Measurements from ENCODE around the gene PRLHR. TPM values are rescaled to one million over a fixed set of nuclear protein-coding genes. Genes with fewer than 3 reads are reported as not detected.

PRLHR gene
- total RNA-seq, 1 experiment from 2014 or later, result not detected

- no peak for TF ChIP-seq OVOL2 (CRISPR knock-in tag; IDR thresholded peaks at IDR 0.05; ENCODE audit: borderline replicate concordance)
- TF ChIP-seq FOXP1 (CRISPR knock-in tag; IDR thresholded peaks at IDR 0.05; ENCODE audit: borderline replicate concordance), result no peak
- no peak for TF ChIP-seq ATF1 (CRISPR knock-in tag; IDR thresholded peaks at IDR 0.05)
- TF ChIP-seq ZNF121 (CRISPR knock-in tag; IDR thresholded peaks at IDR 0.05), result no peak
These were observed 12.9 kb downstream of the PRLHR start (continued) for GRCh38 chr10:118582511-118582910.

DNA sequence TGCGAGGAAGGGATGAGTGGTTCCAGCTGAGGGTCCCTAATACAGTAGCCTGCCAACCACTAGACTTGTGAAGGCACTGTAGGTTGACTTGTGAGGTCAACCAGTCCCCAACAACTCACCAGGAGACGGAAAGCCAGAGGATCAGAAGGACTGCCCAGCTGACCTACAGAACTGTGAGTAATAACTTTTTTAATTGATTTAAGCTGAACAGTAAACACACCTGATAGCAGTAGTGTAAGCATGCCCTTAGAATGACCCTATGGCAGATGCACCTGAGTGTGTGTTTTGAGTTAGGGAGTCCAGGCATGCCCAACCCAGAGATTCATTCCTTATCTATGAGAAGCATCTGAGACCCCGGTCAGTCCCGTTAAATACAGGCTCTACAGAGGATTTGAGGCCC lies 14.1 kb downstream of the PRLHR start:
- TF ChIP-seq ATF3 (CRISPR knock-in tag; conservative IDR thresholded peaks at IDR 0.05) (no peak), NR1H2 (CRISPR knock-in tag; IDR thresholded peaks at IDR 0.05) (no peak), CREM (CRISPR knock-in tag; IDR thresholded peaks at IDR 0.05) (no peak)
- TF ChIP-seq, protein P1, sequence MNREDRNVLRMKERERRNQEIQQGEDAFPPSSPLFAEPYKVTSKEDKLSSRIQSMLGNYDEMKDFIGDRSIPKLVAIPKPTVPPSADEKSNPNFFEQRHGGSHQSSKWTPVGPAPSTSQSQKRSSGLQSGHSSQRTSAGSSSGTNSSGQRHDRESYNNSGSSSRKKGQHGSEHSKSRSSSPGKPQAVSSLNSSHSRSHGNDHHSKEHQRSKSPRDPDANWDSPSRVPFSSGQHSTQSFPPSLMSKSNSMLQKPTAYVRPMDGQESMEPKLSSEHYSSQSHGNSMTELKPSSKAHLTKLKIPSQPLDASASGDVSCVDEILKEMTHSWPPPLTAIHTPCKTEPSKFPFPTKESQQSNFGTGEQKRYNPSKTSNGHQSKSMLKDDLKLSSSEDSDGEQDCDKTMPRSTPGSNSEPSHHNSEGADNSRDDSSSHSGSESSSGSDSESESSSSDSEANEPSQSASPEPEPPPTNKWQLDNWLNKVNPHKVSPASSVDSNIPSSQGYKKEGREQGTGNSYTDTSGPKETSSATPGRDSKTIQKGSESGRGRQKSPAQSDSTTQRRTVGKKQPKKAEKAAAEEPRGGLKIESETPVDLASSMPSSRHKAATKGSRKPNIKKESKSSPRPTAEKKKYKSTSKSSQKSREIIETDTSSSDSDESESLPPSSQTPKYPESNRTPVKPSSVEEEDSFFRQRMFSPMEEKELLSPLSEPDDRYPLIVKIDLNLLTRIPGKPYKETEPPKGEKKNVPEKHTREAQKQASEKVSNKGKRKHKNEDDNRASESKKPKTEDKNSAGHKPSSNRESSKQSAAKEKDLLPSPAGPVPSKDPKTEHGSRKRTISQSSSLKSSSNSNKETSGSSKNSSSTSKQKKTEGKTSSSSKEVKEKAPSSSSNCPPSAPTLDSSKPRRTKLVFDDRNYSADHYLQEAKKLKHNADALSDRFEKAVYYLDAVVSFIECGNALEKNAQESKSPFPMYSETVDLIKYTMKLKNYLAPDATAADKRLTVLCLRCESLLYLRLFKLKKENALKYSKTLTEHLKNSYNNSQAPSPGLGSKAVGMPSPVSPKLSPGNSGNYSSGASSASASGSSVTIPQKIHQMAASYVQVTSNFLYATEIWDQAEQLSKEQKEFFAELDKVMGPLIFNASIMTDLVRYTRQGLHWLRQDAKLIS (CRISPR knock-in tag; IDR thresholded peaks at IDR 0.05; ENCODE audit: borderline replicate concordance), result no peak
- Mint-ChIP-seq H3K4me3 (no peak overlapping the region), H3K27me3 (ENCODE audit: low read depth) (peaks cover under 1% of the 10 kb centered on the region; the same call in 1 of the 2 replicates), H3K36me3 (no peaks in the 10 kb centered on the region), H3K9me3 (peaks cover 4% of the 10 kb centered on the region; the same call in 1 of the 2 replicates), H3K27ac (no peak overlapping the region), H3K4me1 (no peaks in the 10 kb centered on the region)
- DNase-seq (ENCODE audit: low spot score) (no peak), ATAC-seq (no peak)
- ChIA-PET CTCF (interaction anchor here (1.0 to 1.2 kb wide), 2 partner anchors 13 kb away, joined by 4 read pairs; no protein-coding TSS in a partner anchor), POLR2A (no interaction called here)

DNA sequence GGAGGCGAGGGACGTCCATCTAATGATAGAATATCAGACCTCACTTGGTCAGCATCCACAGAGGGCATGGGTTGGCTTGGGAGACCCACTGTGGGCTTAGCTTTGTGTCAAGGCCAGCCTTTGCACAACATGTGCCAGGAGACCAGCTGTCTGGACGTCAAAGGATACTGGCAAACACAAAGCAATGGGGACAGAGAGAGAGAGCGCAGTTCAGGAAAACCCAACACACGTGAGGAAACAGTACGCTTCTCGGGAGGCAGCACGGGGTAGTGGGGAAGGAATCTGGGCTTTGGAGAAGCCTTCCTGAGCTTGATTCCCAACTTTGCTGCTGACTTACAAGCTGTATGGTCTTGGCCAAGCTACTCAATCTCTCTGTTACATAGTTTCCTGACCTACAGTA lies 14.7 kb downstream of the PRLHR start:
- H3K36me3 Mint-ChIP-seq, result no peaks in the 10 kb centered on the region
- no peak for ATAC-seq
- ChIA-PET POLR2A (no interaction called here), CTCF (interaction anchor here (1.0 to 1.2 kb wide), 2 partner anchors 12 to 13 kb away, joined by 4 read pairs; no protein-coding TSS in a partner anchor)
- no peak overlapping the region for H3K27ac Mint-ChIP-seq
- no peak for DNase-seq (ENCODE audit: low spot score)
- H3K4me3 Mint-ChIP-seq, result no peak overlapping the region
- peaks cover 2% of the 10 kb centered on the region; the same call in 1 of the 2 replicates for H3K27me3 Mint-ChIP-seq (ENCODE audit: low read depth)
- no peak for TF ChIP-seq NR2C2 (CRISPR knock-in tag; IDR thresholded peaks at IDR 0.05)
- H3K4me1 Mint-ChIP-seq, result no peaks in the 10 kb centered on the region
- peaks cover 4% of the 10 kb centered on the region; the same call in 1 of the 2 replicates for H3K9me3 Mint-ChIP-seq

- Mint-ChIP-seq H3K27me3 (ENCODE audit: low read depth) (peaks cover 5% of the 10 kb centered on the region; the same call in 1 of the 2 replicates), H3K4me1 (no peaks in the 10 kb centered on the region), H3K27ac (no peak overlapping the region), H3K36me3 (no peaks in the 10 kb centered on the region), H3K9me3 (no peaks in the 10 kb centered on the region), H3K4me3 (no peak overlapping the region)
- ATAC-seq (no peak), DNase-seq (ENCODE audit: low spot score) (no peak)
- CTCF ChIA-PET, result interaction anchor here (1.3 to 2.0 kb wide), 2 partner anchors 9 to 21 kb away, joined by 5 to 7 read pairs; no protein-coding TSS in a partner anchor
- POLR2A ChIA-PET, result no interaction called here
- TF ChIP-seq GTF2I (CRISPR knock-in tag; conservative IDR thresholded peaks at IDR 0.05) (no peak), AR (CRISPR knock-in tag; IDR thresholded peaks at IDR 0.05) (no peak), ZNF512 (CRISPR knock-in tag; IDR thresholded peaks at IDR 0.05; ENCODE audit: borderline replicate concordance) (no peak)
- TF ChIP-seq, protein P2, sequence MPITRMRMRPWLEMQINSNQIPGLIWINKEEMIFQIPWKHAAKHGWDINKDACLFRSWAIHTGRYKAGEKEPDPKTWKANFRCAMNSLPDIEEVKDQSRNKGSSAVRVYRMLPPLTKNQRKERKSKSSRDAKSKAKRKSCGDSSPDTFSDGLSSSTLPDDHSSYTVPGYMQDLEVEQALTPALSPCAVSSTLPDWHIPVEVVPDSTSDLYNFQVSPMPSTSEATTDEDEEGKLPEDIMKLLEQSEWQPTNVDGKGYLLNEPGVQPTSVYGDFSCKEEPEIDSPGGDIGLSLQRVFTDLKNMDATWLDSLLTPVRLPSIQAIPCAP (CRISPR knock-in tag; IDR thresholded peaks at IDR 0.05), result no peak
- TF ChIP-seq, protein P1 (CRISPR knock-in tag; IDR thresholded peaks at IDR 0.05; ENCODE audit: borderline replicate concordance), result no peak
These were observed 21.9 kb downstream of the PRLHR start for GRCh38 chr10:118573512-118573911.
